Measurements from ENCODE around the gene PAN3.
A peak's percentile ranks its signal among the peaks of the same experiment; 100 is the strongest.

Gene PAN3

DNA sequence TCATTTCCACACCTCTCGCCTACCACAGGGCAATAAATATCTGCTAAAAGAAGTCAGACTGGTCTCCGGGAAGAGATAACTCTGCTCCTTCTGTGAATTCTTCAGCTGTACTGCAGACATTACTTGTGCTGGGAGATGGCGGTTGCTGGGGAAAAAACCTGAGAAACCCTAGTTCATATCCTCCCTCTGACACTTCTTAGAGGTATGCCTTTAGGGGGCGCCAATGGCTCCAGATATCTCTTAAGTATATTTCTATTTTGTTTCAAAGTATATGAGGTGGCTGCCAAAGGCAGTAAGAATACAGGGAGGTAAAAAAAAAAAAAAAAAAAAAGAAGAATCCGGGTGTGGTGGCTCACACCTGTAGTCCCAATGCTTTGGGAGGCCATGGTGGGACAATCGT lies 175.2 kb downstream of the PAN3 start:
- Histone ChIP-seq H2AK5ac (ENCODE audit: low read depth, low read length) (no peak overlapping the region), H3K27me3 (ENCODE audit: control insufficient read depth in 3 of 3, insufficient read depth in 3 of 3, low read depth in 1 of 3, low read length in 3 of 3) (no peaks in the 10 kb centered on the region), H2BK15ac (ENCODE audit: low read length) (no peak overlapping the region), H3K9ac (ENCODE audit: low read depth, low read length, poor library complexity) (no peak overlapping the region), H2BK120ac (ENCODE audit: low read depth, low read length) (no peak overlapping the region), H2BK5ac (ENCODE audit: low read length) (no peak overlapping the region), H3K18ac (ENCODE audit: low read length) (no peak overlapping the region), H3K4me3 (ENCODE audit: low read length in 2 of 2) (no peak overlapping the region), H3K79me1 (ENCODE audit: low read depth, low read length) (no peaks in the 10 kb centered on the region), H4K91ac (ENCODE audit: low read depth, low read length, poor library complexity) (no peak overlapping the region), H3K4me2 (ENCODE audit: insufficient read depth, low read length, poor library complexity, severe bottlenecking) (no peak overlapping the region), H3K27ac (replicated peaks; ENCODE audit: low read length) (no peak overlapping the region), H3K23ac (ENCODE audit: low read depth, low read length, poor library complexity) (no peak overlapping the region), H3K4me1 (ENCODE audit: control insufficient read depth in 2 of 2, insufficient read depth in 1 of 2, low read depth in 1 of 2, low read length in 2 of 2) (peaks cover 7 to 11% of the 10 kb centered on the region in 2 donors), H3K36me3 (replicated peaks in 1 of 2; ENCODE audit: control insufficient read depth in 2 of 2, insufficient read depth in 2 of 2, low read length in 2 of 2) (no peaks in the 10 kb centered on the region), H3K9me3 (replicated peaks in 1 of 2; ENCODE audit: control insufficient read depth in 2 of 2, insufficient read depth in 1 of 2, low read depth in 1 of 2, low read length in 2 of 2) (no peaks in the 10 kb centered on the region), H3K14ac (ENCODE audit: low read length) (no peak overlapping the region), H3K4ac (ENCODE audit: low read length) (no peak overlapping the region), H4K8ac (ENCODE audit: low read depth, low read length) (no peak overlapping the region), H2BK12ac (ENCODE audit: low read length) (no peak overlapping the region), H2AFZ (ENCODE audit: low read length) (no peak overlapping the region)
- no CpG with 5 or more reads among the region's 6 CpGs for WGBS, 2 donors (ENCODE audit: extremely low coverage in 2 of 2, insufficient read length in 2 of 2, insufficient replicate concordance in 1 of 2)
- DNase-seq (ENCODE audit: low spot score) = no peak

GRCh38 chr13:28314879-28315278 lies 176.5 kb downstream of the PAN3 start:
- H3K4me1 ChIP-seq (ENCODE audit: control insufficient read depth in 2 of 2, insufficient read depth in 1 of 2, low read depth in 1 of 2, low read length in 2 of 2) = peaks cover 7 to 9% of the 10 kb centered on the region in 2 donors
- DNase-seq (ENCODE audit: low spot score) = no peak
- no peak overlapping the region for H4K8ac ChIP-seq (ENCODE audit: low read depth, low read length)
- no peak overlapping the region for H2AFZ ChIP-seq (ENCODE audit: low read length)
- WGBS, 2 donors (ENCODE audit: extremely low coverage in 2 of 2, insufficient read length in 2 of 2, insufficient replicate concordance in 1 of 2) = no CpG with 5 or more reads among the region's 6 CpGs
- no peak overlapping the region for H3K23ac ChIP-seq (ENCODE audit: low read depth, low read length, poor library complexity)
- H2BK5ac ChIP-seq (ENCODE audit: low read length) = no peak overlapping the region
- no peak overlapping the region for H3K14ac ChIP-seq (ENCODE audit: low read length)
- no peak overlapping the region for H3K9ac ChIP-seq (ENCODE audit: low read depth, low read length, poor library complexity)
- H2BK15ac ChIP-seq (ENCODE audit: low read length) = no peak overlapping the region
- H3K4ac ChIP-seq (ENCODE audit: low read length) = no peak overlapping the region
- no peak overlapping the region for H3K4me3 ChIP-seq (ENCODE audit: low read length in 2 of 2)
- H2AK5ac ChIP-seq (ENCODE audit: low read depth, low read length) = no peak overlapping the region
- no peak overlapping the region for H3K4me2 ChIP-seq (ENCODE audit: insufficient read depth, low read length, poor library complexity, severe bottlenecking)
- no peak overlapping the region for H3K18ac ChIP-seq (ENCODE audit: low read length)
- H3K27ac ChIP-seq (replicated peaks; ENCODE audit: low read length) = no peak overlapping the region
- H4K91ac ChIP-seq (ENCODE audit: low read depth, low read length, poor library complexity) = no peak overlapping the region
- H3K27me3 ChIP-seq (ENCODE audit: control insufficient read depth in 3 of 3, insufficient read depth in 3 of 3, low read depth in 1 of 3, low read length in 3 of 3) = no peaks in the 10 kb centered on the region
- no peaks in the 10 kb centered on the region for H3K9me3 ChIP-seq (replicated peaks in 1 of 2; ENCODE audit: control insufficient read depth in 2 of 2, insufficient read depth in 1 of 2, low read depth in 1 of 2, low read length in 2 of 2)
- H3K36me3 ChIP-seq (replicated peaks in 1 of 2; ENCODE audit: control insufficient read depth in 2 of 2, insufficient read depth in 2 of 2, low read length in 2 of 2) = no peaks in the 10 kb centered on the region
- H3K79me1 ChIP-seq (ENCODE audit: low read depth, low read length) = no peaks in the 10 kb centered on the region
- no peak overlapping the region for H2BK12ac ChIP-seq (ENCODE audit: low read length)
- H2BK120ac ChIP-seq (ENCODE audit: low read depth, low read length) = no peak overlapping the region

DNA sequence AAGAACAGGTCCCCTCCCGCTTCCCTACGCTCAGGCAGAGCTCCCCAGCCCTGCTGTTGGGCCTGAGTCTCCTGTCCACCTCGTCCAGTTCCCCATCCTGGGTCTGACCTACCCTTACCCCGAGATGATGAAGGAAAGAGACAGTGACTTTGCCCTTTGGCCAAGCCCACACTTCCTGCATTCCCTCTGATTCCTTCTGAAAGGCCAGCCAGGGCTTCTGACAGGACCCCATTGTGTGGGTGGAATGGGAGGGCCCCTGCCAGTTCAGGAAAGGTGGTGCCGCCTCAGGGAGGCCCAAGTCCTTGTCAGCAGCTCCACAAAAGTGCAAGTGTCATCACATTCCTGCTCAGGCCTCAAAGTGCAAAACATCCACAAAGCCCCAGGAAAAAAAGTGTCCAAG lies 177.8 kb downstream of the PAN3 start:
- Histone ChIP-seq H4K91ac (ENCODE audit: low read depth, low read length, poor library complexity) (no peak overlapping the region), H2BK120ac (ENCODE audit: low read depth, low read length) (no peak overlapping the region), H2BK5ac (ENCODE audit: low read length) (no peak overlapping the region), H3K9me3 (replicated peaks in 1 of 2; ENCODE audit: control insufficient read depth in 2 of 2, insufficient read depth in 1 of 2, low read depth in 1 of 2, low read length in 2 of 2) (no peaks in the 10 kb centered on the region), H3K4me3 (ENCODE audit: low read length in 2 of 2) (no peak overlapping the region), H3K9ac (ENCODE audit: low read depth, low read length, poor library complexity) (no peak overlapping the region), H3K18ac (ENCODE audit: low read length) (peak overlapping the region; percentile 74), H3K27me3 (ENCODE audit: control insufficient read depth in 3 of 3, insufficient read depth in 3 of 3, low read depth in 1 of 3, low read length in 3 of 3) (no peaks in the 10 kb centered on the region), H3K27ac (replicated peaks; ENCODE audit: low read length) (no peak overlapping the region), H3K4me1 (ENCODE audit: control insufficient read depth in 2 of 2, insufficient read depth in 1 of 2, low read depth in 1 of 2, low read length in 2 of 2) (peaks cover 7 to 9% of the 10 kb centered on the region in 2 donors), H3K4me2 (ENCODE audit: insufficient read depth, low read length, poor library complexity, severe bottlenecking) (no peak overlapping the region), H2BK12ac (ENCODE audit: low read length) (no peak overlapping the region), H2AK5ac (ENCODE audit: low read depth, low read length) (no peak overlapping the region), H3K4ac (ENCODE audit: low read length) (no peak overlapping the region), H3K14ac (ENCODE audit: low read length) (no peak overlapping the region), H2BK15ac (ENCODE audit: low read length) (no peak overlapping the region), H3K36me3 (replicated peaks in 1 of 2; ENCODE audit: control insufficient read depth in 2 of 2, insufficient read depth in 2 of 2, low read length in 2 of 2) (no peaks in the 10 kb centered on the region), H4K8ac (ENCODE audit: low read depth, low read length) (no peak overlapping the region), H3K23ac (ENCODE audit: low read depth, low read length, poor library complexity) (no peak overlapping the region), H2AFZ (ENCODE audit: low read length) (peak overlapping the region; percentile 82), H3K79me1 (ENCODE audit: low read depth, low read length) (no peaks in the 10 kb centered on the region)
- DNase-seq (ENCODE audit: low spot score) = no peak
- no CpG with 5 or more reads among the region's 5 CpGs for WGBS, 2 donors (ENCODE audit: extremely low coverage in 2 of 2, insufficient read length in 2 of 2, insufficient replicate concordance in 1 of 2)

- H3K18ac ChIP-seq (ENCODE audit: low read length) = no peak overlapping the region
Observed at GRCh38 chr13:28316836-28317235, 178.5 kb downstream of the PAN3 start.

More at GRCh38 chr13:28316836-28317235, 178.5 kb downstream of the PAN3 start:
- Histone ChIP-seq H3K9ac (ENCODE audit: low read depth, low read length, poor library complexity) (no peak overlapping the region), H3K36me3 (replicated peaks in 1 of 2; ENCODE audit: control insufficient read depth in 2 of 2, insufficient read depth in 2 of 2, low read length in 2 of 2) (no peaks in the 10 kb centered on the region), H3K4me1 (ENCODE audit: control insufficient read depth in 2 of 2, insufficient read depth in 1 of 2, low read depth in 1 of 2, low read length in 2 of 2) (peaks cover 7 to 9% of the 10 kb centered on the region in 2 donors), H3K4me2 (ENCODE audit: insufficient read depth, low read length, poor library complexity, severe bottlenecking) (no peak overlapping the region), H4K8ac (ENCODE audit: low read depth, low read length) (no peak overlapping the region), H2BK5ac (ENCODE audit: low read length) (no peak overlapping the region), H3K79me1 (ENCODE audit: low read depth, low read length) (no peaks in the 10 kb centered on the region), H2BK15ac (ENCODE audit: low read length) (peak overlapping the region; percentile 6), H3K9me3 (replicated peaks in 1 of 2; ENCODE audit: control insufficient read depth in 2 of 2, insufficient read depth in 1 of 2, low read depth in 1 of 2, low read length in 2 of 2) (no peaks in the 10 kb centered on the region), H2AFZ (ENCODE audit: low read length) (no peak overlapping the region), H3K4me3 (ENCODE audit: low read length in 2 of 2) (no peak overlapping the region), H3K4ac (ENCODE audit: low read length) (no peak overlapping the region), H3K14ac (ENCODE audit: low read length) (no peak overlapping the region), H3K27me3 (ENCODE audit: control insufficient read depth in 3 of 3, insufficient read depth in 3 of 3, low read depth in 1 of 3, low read length in 3 of 3) (peaks cover 0 to 5% (median 0%) of the 10 kb centered on the region in 3 experiments), H2BK120ac (ENCODE audit: low read depth, low read length) (no peak overlapping the region), H4K91ac (ENCODE audit: low read depth, low read length, poor library complexity) (no peak overlapping the region), H2BK12ac (ENCODE audit: low read length) (no peak overlapping the region), H3K27ac (replicated peaks; ENCODE audit: low read length) (no peak overlapping the region), H3K23ac (ENCODE audit: low read depth, low read length, poor library complexity) (no peak overlapping the region), H2AK5ac (ENCODE audit: low read depth, low read length) (no peak overlapping the region)
- DNase-seq (ENCODE audit: low spot score) = no peak
- no CpG with 5 or more reads among the region's 7 CpGs for WGBS, 2 donors (ENCODE audit: extremely low coverage in 2 of 2, insufficient read length in 2 of 2, insufficient replicate concordance in 1 of 2)
